ENCODE results near the gene PLA2G4E. TPM values are rescaled to one million over a fixed set of nuclear protein-coding genes. Genes with fewer than 3 reads are reported as not detected.

PLA2G4E gene
- total RNA-seq, 6 donors from 2014 or later = 0.13 to 5.2 (median 1.1) TPM; not detected in 2

- ATAC-seq (ENCODE audit: low FRiP score in 2 of 2) = no peak
- Histone ChIP-seq H3K27me3 (no peaks in the 10 kb centered on the region), H3K36me3 (no peaks in the 10 kb centered on the region), H3K9me3 (no peaks in the 10 kb centered on the region), H3K4me1 (peaks cover 7 to 19% (median 14%) of the 10 kb centered on the region in 4 donors), H3K4me3 (no peak overlapping the region), H3K27ac (no peak overlapping the region)
- no peak for DNase-seq
- TF ChIP-seq POLR2AphosphoS5 (IDR thresholded peaks at IDR 0.05) (no peak), EP300 (IDR thresholded peaks at IDR 0.05) (no peak), CTCF (IDR thresholded peaks at IDR 0.05) (no peak), POLR2A (IDR thresholded peaks at IDR 0.05) (no peak)
- 51 to 56% methylated on average over 2 of the region's 2 CpGs for WGBS, 2 donors
These were observed 45.2 kb downstream of the PLA2G4E start for GRCh38 chr15:41975669-41976068.

- H3K36me3 ChIP-seq = no peaks in the 10 kb centered on the region
- H3K27me3 ChIP-seq = no peaks in the 10 kb centered on the region
- H3K4me1 ChIP-seq = peaks cover 21 to 36% (median 24%) of the 10 kb centered on the region in 4 donors
- no peaks in the 10 kb centered on the region for H3K9me3 ChIP-seq
- 89 to 93% methylated on average over 1 of the region's 1 CpG for WGBS, 2 donors
- ATAC-seq (ENCODE audit: low FRiP score in 2 of 2) (no peak), DNase-seq (no peak)
- H3K4me3 ChIP-seq = no peak overlapping the region
- TF ChIP-seq POLR2AphosphoS5 (IDR thresholded peaks at IDR 0.05) = no peak
- no peak for TF ChIP-seq CTCF (IDR thresholded peaks at IDR 0.05)
- no peak for TF ChIP-seq EP300 (IDR thresholded peaks at IDR 0.05)
- TF ChIP-seq POLR2A (IDR thresholded peaks at IDR 0.05) = no peak
- no peak overlapping the region for H3K27ac ChIP-seq
These were observed 46.8 kb downstream of the PLA2G4E start for GRCh38 chr15:41974041-41974440.

- TF ChIP-seq CTCF (IDR thresholded peaks at IDR 0.05) = peak in 5 of 6 experiments; percentile 7 to 56 (median 36)
- peak; percentile 86 to 90 for TF ChIP-seq POLR2AphosphoS5 (IDR thresholded peaks at IDR 0.05)
- peak in 3 of 4 donors; percentile 81 to 98 (median 95) for TF ChIP-seq POLR2A (IDR thresholded peaks at IDR 0.05)
- peak in 1 of 4 donors; percentile 32 for TF ChIP-seq EP300 (IDR thresholded peaks at IDR 0.05)
- peak; percentile 99 to 100 for DNase-seq
These were observed 48.3 kb downstream of the PLA2G4E start, which contains the start of gene EHD4 for GRCh38 chr15:41972253-41973242. TSS of gene EHD4 (minus strand) at chr15:41972557. CDS start at chr15:41972494, 63 bp downstream.

GRCh38 chr15:41971895-41972252 lies 49.0 kb downstream of the PLA2G4E start:
- Histone ChIP-seq H3K27me3 (no peaks in the 10 kb centered on the region), H3K27ac (peak overlapping the region; percentile 92 to 95 (median 93)), H3K9me3 (no peaks in the 10 kb centered on the region), H3K4me3 (peak overlapping the region; percentile 69 to 97 (median 92)), H3K36me3 (no peaks in the 10 kb centered on the region), H3K4me1 (peaks cover 32 to 56% (median 43%) of the 10 kb centered on the region in 4 donors)
- no peak for TF ChIP-seq POLR2AphosphoS5 (IDR thresholded peaks at IDR 0.05)
- TF ChIP-seq POLR2A (IDR thresholded peaks at IDR 0.05) = no peak
- TF ChIP-seq EP300 (IDR thresholded peaks at IDR 0.05) = no peak
- TF ChIP-seq CTCF (IDR thresholded peaks at IDR 0.05) = no peak
- peak in 1 of 2 donors; percentile 92 for DNase-seq
- peak in 1 of 2 donors; percentile 62 for ATAC-seq (ENCODE audit: low FRiP score in 2 of 2)
- WGBS, 2 donors = 1% methylated on average over 15 to 39 of the region's 46 CpGs

More at GRCh38 chr15:41972253-41973242, 48.3 kb downstream of the PLA2G4E start, which contains the start of gene EHD4:
- H3K27me3 ChIP-seq = no peaks in the 10 kb centered on the region
- no peaks in the 10 kb centered on the region for H3K36me3 ChIP-seq
- WGBS, 2 donors = 4 to 6% methylated on average over 20 to 28 of the region's 72 CpGs
- H3K9me3 ChIP-seq = no peaks in the 10 kb centered on the region
- ATAC-seq (ENCODE audit: low FRiP score in 2 of 2) = peak; percentile 97
- H3K27ac ChIP-seq = peak within 1 kb of the TSS; percentile 92 to 95 (median 93)
- H3K4me3 ChIP-seq = peak within 1 kb of the TSS; percentile 69 to 97 (median 92)
- peaks cover 26 to 49% (median 36%) of the 10 kb centered on the region in 4 donors for H3K4me1 ChIP-seq
